H54 (cell line): Measurements from ENCODE around the gene TDRD1.

Experiments
- DNase-seq: peaks from one replicate; pipeline ENCODE4 v3.0.0; 2011; ENCODE audit warnings: low spot score, mixed read lengths; ENCODE audit not compliant: insufficient read length
- FAIRE-seq: peaks from 3 replicates; lab custom pipeline; 2011; peaks lifted over from hg19 to GRCh38; lab: Jason Lieb, UNC
- POLR2A ChIP-seq: IDR thresholded peaks from 2 replicates; pipeline ENCODE4 v1.6.1; 2011; ENCODE audit warnings: low read depth, mild to moderate bottlenecking, low read length

The TDRD1 gene

GRCh38 chr10:114234132-114234531 lies 55.0 kb downstream of the TDRD1 start:
- FAIRE-seq (no peak), DNase-seq (no peak)
- no peak for TF ChIP-seq POLR2A

- FAIRE-seq (no peak), DNase-seq (no peak)
- no peak for TF ChIP-seq POLR2A
Observed at GRCh38 chr10:114239117-114239993, 60.2 kb downstream of the TDRD1 start, which contains the start of gene VWA2. Gene VWA2, plus strand, starts transcription at chr10:114239254. Its CDS starts 9,460 bp downstream, at chr10:114248714.

GRCh38 chr10:114239994-114240345 lies 60.8 kb downstream of the TDRD1 start:
- FAIRE-seq, result no peak
- no peak for TF ChIP-seq POLR2A
- DNase-seq, result no peak

GRCh38 chr10:114242235-114242634 lies 63.1 kb downstream of the TDRD1 start:
- DNase-seq, result no peak
- no peak for FAIRE-seq
- TF ChIP-seq POLR2A, result no peak

GRCh38 chr10:114243661-114244060 lies 64.5 kb downstream of the TDRD1 start:
- FAIRE-seq (no peak), DNase-seq (no peak)
- TF ChIP-seq POLR2A, result no peak

GRCh38 chr10:114244126-114244525 lies 65.0 kb downstream of the TDRD1 start:
- DNase-seq, result no peak
- FAIRE-seq, result no peak
- TF ChIP-seq POLR2A, result no peak

- TF ChIP-seq POLR2A, result no peak
- DNase-seq (no peak), FAIRE-seq (no peak)
Observed at GRCh38 chr10:114245121-114245791, 66.1 kb downstream of the TDRD1 start.

- DNase-seq (no peak), FAIRE-seq (no peak)
- TF ChIP-seq POLR2A, result no peak
Observed at GRCh38 chr10:114246679-114247305, 67.6 kb downstream of the TDRD1 start.

GRCh38 chr10:114250236-114250635 lies 71.1 kb downstream of the TDRD1 start:
- no peak for TF ChIP-seq POLR2A
- FAIRE-seq (no peak), DNase-seq (no peak)

- TF ChIP-seq POLR2A, result no peak
- DNase-seq, result no peak
- no peak for FAIRE-seq
Observed at GRCh38 chr10:114250716-114251115, 71.6 kb downstream of the TDRD1 start.

- no peak for TF ChIP-seq POLR2A
- FAIRE-seq (no peak), DNase-seq (no peak)
Observed at GRCh38 chr10:114252092-114252491, 72.9 kb downstream of the TDRD1 start.

GRCh38 chr10:114252883-114253282 lies 73.7 kb downstream of the TDRD1 start:
- TF ChIP-seq POLR2A, result no peak
- no peak for DNase-seq
- FAIRE-seq, result no peak

- FAIRE-seq (no peak), DNase-seq (no peak)
- no peak for TF ChIP-seq POLR2A
Observed at GRCh38 chr10:114255227-114255626, 76.1 kb downstream of the TDRD1 start.
